HepG2 (cell line): Measurements from ENCODE around the gene CCDC85C. TPM values are rescaled to one million over a fixed set of nuclear protein-coding genes. Genes with fewer than 3 reads are reported as not detected.

ENCODE experiments used
- AHR ChIP-seq: IDR thresholded peaks from 2 replicates; pipeline ENCODE4 v1.6.1; 2018; ENCODE audit warnings: missing genetic modification reagents, missing compliant biosample characterization
- EED ChIP-seq: sonication (generic); formaldehyde crosslinking; IDR thresholded peaks from 2 replicates; pipeline ENCODE4 v1.5.0; 2020; ENCODE audit warnings: mild to moderate bottlenecking, missing genetic modification reagents
- FOXC1 ChIP-seq: sonication (generic); formaldehyde crosslinking; IDR thresholded peaks from 2 replicates; pipeline ENCODE4 v1.8.0; 2022; ENCODE audit warnings: mild to moderate bottlenecking, missing genetic modification reagents, borderline replicate concordance
- HMG20A ChIP-seq: IDR thresholded peaks from 2 replicates; pipeline ENCODE4 v1.6.1; 2016; ENCODE audit warnings: borderline replicate concordance
- KLF6 ChIP-seq: IDR thresholded peaks from 2 replicates; pipeline ENCODE4 v1.8.0; 2016; ENCODE audit warnings: missing biosample characterization, missing genetic modification reagents
- NCOR1 ChIP-seq: fragments of 200-600 bp; sonication (generic); IDR thresholded peaks from 2 replicates; pipeline ENCODE4 v1.7.0; 2017; ENCODE audit warnings: antibody characterized with exemption, low read length, borderline replicate concordance
- RAD21 ChIP-seq: fragments of 450-650 bp; formaldehyde crosslinking; IDR thresholded peaks from 2 replicates; pipeline ENCODE4 v1.5.0; 2020; ENCODE audit warnings: mild to moderate bottlenecking
- SPEN ChIP-seq: sonication (generic); formaldehyde crosslinking; IDR thresholded peaks from 2 replicates; pipeline ENCODE4 v1.5.1; 2020; ENCODE audit warnings: low read depth, mild to moderate bottlenecking, missing genetic modification reagents
- TBX3 ChIP-seq: fragments of 450-650 bp; IDR thresholded peaks from 2 replicates; pipeline ENCODE4 v1.6.1; 2017; ENCODE audit warnings: antibody characterized with exemption, mild to moderate bottlenecking, inconsistent platforms, borderline replicate concordance
- TEAD2 ChIP-seq: sonication (generic); formaldehyde crosslinking; IDR thresholded peaks from 2 replicates; pipeline ENCODE4 v1.9.0; 2021; ENCODE audit warnings: missing genetic modification reagents
- ZEB1 ChIP-seq: IDR thresholded peaks from 2 replicates; pipeline ENCODE4 v1.6.1; 2012; ENCODE audit warnings: mild to moderate bottlenecking, low read depth, inconsistent platforms; ENCODE audit not compliant: insufficient replicate concordance
- ZNF431 ChIP-seq: sonication (generic); formaldehyde crosslinking; IDR thresholded peaks from 2 replicates; pipeline ENCODE4 v1.9.0; 2022; ENCODE audit warnings: missing genetic modification reagents, low read depth, mild to moderate bottlenecking, borderline replicate concordance
- ZNF564 ChIP-seq: sonication (generic); formaldehyde crosslinking; IDR thresholded peaks from 2 replicates; pipeline ENCODE4 v1.8.1; 2023; ENCODE audit warnings: mild to moderate bottlenecking, missing genetic modification reagents
- ZNF644 ChIP-seq: IDR thresholded peaks from 2 replicates; pipeline ENCODE4 v1.6.1; 2016; ENCODE audit warnings: low read depth
- ZNF652 ChIP-seq: IDR thresholded peaks from 2 replicates; pipeline ENCODE4 v1.6.1; 2016; ENCODE audit warnings: low read depth, borderline replicate concordance
- ZNF75D ChIP-seq: sonication (generic); formaldehyde crosslinking; IDR thresholded peaks from 2 replicates; pipeline ENCODE4 v1.8.1; 2023; ENCODE audit warnings: missing genetic modification reagents, mild to moderate bottlenecking, borderline replicate concordance
- polyA plus RNA-seq, 8 experiments: library from polyadenylated mRNA; depleted of rRNA in 3 of 8; stranded (reverse) in 7 of 8; unstranded in 1 of 8; fragments of >200 nt; fragmentation: Illumina TruSeq in 4 of 8; extraction: Trizol in 4 of 8; gene quantifications; 2 replicates each; pipeline versions ENCODE4 v1.2.1 to v1.2.3, GENCODE V29; 2011 to 2016; ENCODE audit warnings: low read depth in 4 of 8, missing spikeins in 1 of 8, mixed read lengths in 1 of 8; ENCODE audit not compliant: insufficient read depth in 1 of 8
- total RNA-seq, 5 experiments: library from RNA; depleted of rRNA; stranded (reverse); fragments of >200 nt; fragmentation: Illumina TruSeq; extraction: Trizol; gene quantifications; 2 replicates each; pipeline ENCODE4 v1.2.3, GENCODE V29; 2016; ENCODE audit warnings: low read depth in 1 of 5
- TF ChIP-seq, protein P1 (sequence below): sonication (generic); formaldehyde crosslinking; IDR thresholded peaks from 2 replicates; pipeline ENCODE4 v1.5.1; 2020; ENCODE audit warnings: mild to moderate bottlenecking, missing genetic modification reagents, moderate library complexity
- TF ChIP-seq, protein P2 (sequence below): IDR thresholded peaks from 2 replicates; pipeline ENCODE4 v1.6.1; 2018; ENCODE audit warnings: missing genetic modification reagents
- TF ChIP-seq, protein P3 (sequence below): sonication (generic); formaldehyde crosslinking; IDR thresholded peaks from 2 replicates; pipeline ENCODE4 v1.5.0; 2020; ENCODE audit warnings: missing genetic modification reagents
- TF ChIP-seq, protein P4 (sequence below): sonication (generic); formaldehyde crosslinking; IDR thresholded peaks from 2 replicates; pipeline ENCODE4 v1.4.0; 2020; ENCODE audit warnings: missing genetic modification reagents, mild to moderate bottlenecking, borderline replicate concordance
- TF ChIP-seq, protein P5 (sequence below): sonication (generic); formaldehyde crosslinking; IDR thresholded peaks from 2 replicates; pipeline ENCODE4 v1.4.0; 2020; ENCODE audit warnings: missing genetic modification reagents

CCDC85C gene
- total and polyA plus RNA-seq, 2 of the 13 experiments (the other 11 are each of a cell fraction or from before 2014, with no cell fraction given): 18.8 to 43.8 TPM

DNA sequence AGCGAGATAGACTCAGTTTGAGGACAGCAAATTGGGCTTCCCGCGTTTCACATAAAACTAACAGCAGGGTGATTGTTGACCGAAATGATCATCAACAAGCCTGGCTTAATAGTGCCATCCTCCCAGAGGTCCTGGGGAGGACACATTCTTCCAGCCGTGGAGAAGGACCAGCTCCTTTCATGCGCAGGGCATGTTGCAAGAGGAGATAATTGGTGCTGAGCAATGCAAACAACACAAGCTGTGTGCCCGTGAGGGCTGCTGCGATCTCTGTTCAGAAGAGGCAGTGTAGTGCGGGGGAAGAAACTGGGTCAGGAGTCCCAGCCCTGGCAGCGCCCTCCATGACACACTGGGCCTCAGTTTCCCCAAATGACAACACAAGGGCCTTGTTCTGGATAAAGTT, 54.3 kb downstream of the CCDC85C start (continued):
- TF ChIP-seq, protein P1, sequence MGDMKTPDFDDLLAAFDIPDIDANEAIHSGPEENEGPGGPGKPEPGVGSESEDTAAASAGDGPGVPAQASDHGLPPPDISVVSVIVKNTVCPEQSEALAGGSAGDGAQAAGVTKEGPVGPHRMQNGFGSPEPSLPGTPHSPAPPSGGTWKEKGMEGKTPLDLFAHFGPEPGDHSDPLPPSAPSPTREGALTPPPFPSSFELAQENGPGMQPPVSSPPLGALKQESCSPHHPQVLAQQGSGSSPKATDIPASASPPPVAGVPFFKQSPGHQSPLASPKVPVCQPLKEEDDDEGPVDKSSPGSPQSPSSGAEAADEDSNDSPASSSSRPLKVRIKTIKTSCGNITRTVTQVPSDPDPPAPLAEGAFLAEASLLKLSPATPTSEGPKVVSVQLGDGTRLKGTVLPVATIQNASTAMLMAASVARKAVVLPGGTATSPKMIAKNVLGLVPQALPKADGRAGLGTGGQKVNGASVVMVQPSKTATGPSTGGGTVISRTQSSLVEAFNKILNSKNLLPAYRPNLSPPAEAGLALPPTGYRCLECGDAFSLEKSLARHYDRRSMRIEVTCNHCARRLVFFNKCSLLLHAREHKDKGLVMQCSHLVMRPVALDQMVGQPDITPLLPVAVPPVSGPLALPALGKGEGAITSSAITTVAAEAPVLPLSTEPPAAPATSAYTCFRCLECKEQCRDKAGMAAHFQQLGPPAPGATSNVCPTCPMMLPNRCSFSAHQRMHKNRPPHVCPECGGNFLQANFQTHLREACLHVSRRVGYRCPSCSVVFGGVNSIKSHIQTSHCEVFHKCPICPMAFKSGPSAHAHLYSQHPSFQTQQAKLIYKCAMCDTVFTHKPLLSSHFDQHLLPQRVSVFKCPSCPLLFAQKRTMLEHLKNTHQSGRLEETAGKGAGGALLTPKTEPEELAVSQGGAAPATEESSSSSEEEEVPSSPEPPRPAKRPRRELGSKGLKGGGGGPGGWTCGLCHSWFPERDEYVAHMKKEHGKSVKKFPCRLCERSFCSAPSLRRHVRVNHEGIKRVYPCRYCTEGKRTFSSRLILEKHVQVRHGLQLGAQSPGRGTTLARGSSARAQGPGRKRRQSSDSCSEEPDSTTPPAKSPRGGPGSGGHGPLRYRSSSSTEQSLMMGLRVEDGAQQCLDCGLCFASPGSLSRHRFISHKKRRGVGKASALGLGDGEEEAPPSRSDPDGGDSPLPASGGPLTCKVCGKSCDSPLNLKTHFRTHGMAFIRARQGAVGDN: peak; percentile 56
- TF ChIP-seq, protein P2, sequence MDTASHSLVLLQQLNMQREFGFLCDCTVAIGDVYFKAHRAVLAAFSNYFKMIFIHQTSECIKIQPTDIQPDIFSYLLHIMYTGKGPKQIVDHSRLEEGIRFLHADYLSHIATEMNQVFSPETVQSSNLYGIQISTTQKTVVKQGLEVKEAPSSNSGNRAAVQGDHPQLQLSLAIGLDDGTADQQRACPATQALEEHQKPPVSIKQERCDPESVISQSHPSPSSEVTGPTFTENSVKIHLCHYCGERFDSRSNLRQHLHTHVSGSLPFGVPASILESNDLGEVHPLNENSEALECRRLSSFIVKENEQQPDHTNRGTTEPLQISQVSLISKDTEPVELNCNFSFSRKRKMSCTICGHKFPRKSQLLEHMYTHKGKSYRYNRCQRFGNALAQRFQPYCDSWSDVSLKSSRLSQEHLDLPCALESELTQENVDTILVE (CRISPR knock-in tag): no peak
- TF ChIP-seq ZNF75D (CRISPR knock-in tag) (no peak), FOXC1 (CRISPR knock-in tag) (no peak), KLF6 (CRISPR knock-in tag) (no peak), ZNF431 (no peak), SPEN (CRISPR knock-in tag) (0 out of 2 replicates have a peak, but pooled peaks have one; percentile 21), NCOR1 (no peak), ZNF652 (no peak), AHR (no peak), RAD21 (CRISPR knock-in tag) (no peak), EED (CRISPR knock-in tag) (no peak), ZNF564 (CRISPR knock-in tag) (no peak), TEAD2 (no peak), ZNF644 (no peak), HMG20A (peak; percentile 25; the same call in 1 of the 2 replicates), TBX3 (no peak), ZEB1 (no peak)
- TF ChIP-seq, protein P3, sequence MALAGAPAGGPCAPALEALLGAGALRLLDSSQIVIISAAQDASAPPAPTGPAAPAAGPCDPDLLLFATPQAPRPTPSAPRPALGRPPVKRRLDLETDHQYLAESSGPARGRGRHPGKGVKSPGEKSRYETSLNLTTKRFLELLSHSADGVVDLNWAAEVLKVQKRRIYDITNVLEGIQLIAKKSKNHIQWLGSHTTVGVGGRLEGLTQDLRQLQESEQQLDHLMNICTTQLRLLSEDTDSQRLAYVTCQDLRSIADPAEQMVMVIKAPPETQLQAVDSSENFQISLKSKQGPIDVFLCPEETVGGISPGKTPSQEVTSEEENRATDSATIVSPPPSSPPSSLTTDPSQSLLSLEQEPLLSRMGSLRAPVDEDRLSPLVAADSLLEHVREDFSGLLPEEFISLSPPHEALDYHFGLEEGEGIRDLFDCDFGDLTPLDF (CRISPR knock-in tag): no peak
- TF ChIP-seq, protein P4, sequence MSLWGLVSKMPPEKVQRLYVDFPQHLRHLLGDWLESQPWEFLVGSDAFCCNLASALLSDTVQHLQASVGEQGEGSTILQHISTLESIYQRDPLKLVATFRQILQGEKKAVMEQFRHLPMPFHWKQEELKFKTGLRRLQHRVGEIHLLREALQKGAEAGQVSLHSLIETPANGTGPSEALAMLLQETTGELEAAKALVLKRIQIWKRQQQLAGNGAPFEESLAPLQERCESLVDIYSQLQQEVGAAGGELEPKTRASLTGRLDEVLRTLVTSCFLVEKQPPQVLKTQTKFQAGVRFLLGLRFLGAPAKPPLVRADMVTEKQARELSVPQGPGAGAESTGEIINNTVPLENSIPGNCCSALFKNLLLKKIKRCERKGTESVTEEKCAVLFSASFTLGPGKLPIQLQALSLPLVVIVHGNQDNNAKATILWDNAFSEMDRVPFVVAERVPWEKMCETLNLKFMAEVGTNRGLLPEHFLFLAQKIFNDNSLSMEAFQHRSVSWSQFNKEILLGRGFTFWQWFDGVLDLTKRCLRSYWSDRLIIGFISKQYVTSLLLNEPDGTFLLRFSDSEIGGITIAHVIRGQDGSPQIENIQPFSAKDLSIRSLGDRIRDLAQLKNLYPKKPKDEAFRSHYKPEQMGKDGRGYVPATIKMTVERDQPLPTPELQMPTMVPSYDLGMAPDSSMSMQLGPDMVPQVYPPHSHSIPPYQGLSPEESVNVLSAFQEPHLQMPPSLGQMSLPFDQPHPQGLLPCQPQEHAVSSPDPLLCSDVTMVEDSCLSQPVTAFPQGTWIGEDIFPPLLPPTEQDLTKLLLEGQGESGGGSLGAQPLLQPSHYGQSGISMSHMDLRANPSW: no peak
- TF ChIP-seq, protein P5, sequence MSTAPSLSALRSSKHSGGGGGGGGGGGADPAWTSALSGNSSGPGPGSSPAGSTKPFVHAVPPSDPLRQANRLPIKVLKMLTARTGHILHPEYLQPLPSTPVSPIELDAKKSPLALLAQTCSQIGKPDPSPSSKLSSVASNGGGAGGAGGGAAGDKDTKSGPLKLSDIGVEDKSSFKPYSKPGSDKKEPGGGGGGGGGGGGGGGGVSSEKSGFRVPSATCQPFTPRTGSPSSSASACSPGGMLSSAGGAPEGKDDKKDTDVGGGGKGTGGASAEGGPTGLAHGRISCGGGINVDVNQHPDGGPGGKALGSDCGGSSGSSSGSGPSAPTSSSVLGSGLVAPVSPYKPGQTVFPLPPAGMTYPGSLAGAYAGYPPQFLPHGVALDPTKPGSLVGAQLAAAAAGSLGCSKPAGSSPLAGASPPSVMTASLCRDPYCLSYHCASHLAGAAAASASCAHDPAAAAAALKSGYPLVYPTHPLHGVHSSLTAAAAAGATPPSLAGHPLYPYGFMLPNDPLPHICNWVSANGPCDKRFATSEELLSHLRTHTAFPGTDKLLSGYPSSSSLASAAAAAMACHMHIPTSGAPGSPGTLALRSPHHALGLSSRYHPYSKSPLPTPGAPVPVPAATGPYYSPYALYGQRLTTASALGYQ (CRISPR knock-in tag): no peak
